GM19328 (cell line): ENCODE data around the gene NBPF12.
"Not testable (repeated sequence)": the region's sequence is repeated elsewhere in the genome, so short reads cannot be mapped to it uniquely, and the experiment has no call there.

Source experiments
- ATAC-seq: cut with Tn5 transposase; IDR thresholded peaks from one replicate; pipeline ENCODE4 v1.9.1; 2021; ENCODE audit warnings: mild to moderate bottlenecking, moderate library complexity; ENCODE audit not compliant: unreplicated experiment

Gene NBPF12

GRCh38 chr1:146985855-146986254 is 47.7 kb downstream of the NBPF12 start:
- ATAC-seq, result not testable (repeated sequence)

GRCh38 chr1:146986450-146986849 is 48.3 kb downstream of the NBPF12 start:
- not testable (repeated sequence) for ATAC-seq

- ATAC-seq, result not testable (repeated sequence)
Observed at GRCh38 chr1:146987502-146987901, 49.4 kb downstream of the NBPF12 start.

GRCh38 chr1:146989455-146989854 is 51.3 kb downstream of the NBPF12 start:
- not testable (repeated sequence) for ATAC-seq

- not testable (repeated sequence) for ATAC-seq
Observed at GRCh38 chr1:147008495-147008894, 70.4 kb downstream of the NBPF12 start.

- not testable (repeated sequence) for ATAC-seq
Observed at GRCh38 chr1:147026975-147027374, 88.9 kb downstream of the NBPF12 start.

GRCh38 chr1:147030066-147030653 is 92.0 kb downstream of the NBPF12 start:
- not testable (repeated sequence) for ATAC-seq

- ATAC-seq, result no peak
Observed at GRCh38 chr1:147039916-147040315, 101.8 kb downstream of the NBPF12 start.

- not testable (repeated sequence) for ATAC-seq
Observed at GRCh38 chr1:147042891-147043290, 104.8 kb downstream of the NBPF12 start.

GRCh38 chr1:147044511-147044910 is 106.4 kb downstream of the NBPF12 start:
- ATAC-seq, result not testable (repeated sequence)
